ENCODE results near the gene ANKS1B. TPM values are rescaled to one million over a fixed set of nuclear protein-coding genes. Genes with fewer than 3 reads are reported as not detected.

Gene ANKS1B
- polyA plus RNA-seq, 3 donors: not detected

DNA sequence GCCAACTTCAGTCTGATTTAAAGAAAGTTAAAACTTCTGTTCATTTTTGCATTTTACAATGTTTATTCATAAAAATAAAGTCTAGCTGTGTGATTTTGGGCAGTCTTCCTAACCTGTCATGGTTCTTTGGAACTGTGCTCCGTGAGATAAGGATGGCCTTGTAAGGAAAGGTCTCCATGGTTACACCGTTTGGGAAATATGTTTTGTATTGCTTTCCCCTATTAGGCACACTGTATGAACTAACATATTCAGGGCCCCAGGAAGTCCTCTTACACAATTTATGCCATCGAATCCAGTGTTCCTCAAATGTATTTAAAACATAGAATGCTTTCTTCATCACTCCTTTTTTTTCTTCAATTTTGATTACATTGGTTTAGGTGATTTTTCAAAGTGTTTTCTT lies 1285.2 kb downstream of the ANKS1B start:
- Histone ChIP-seq H3K4me1 (ENCODE audit: control insufficient read depth in 1 of 2, insufficient read depth in 2 of 2, low read length in 2 of 2) (peaks cover 15 to 23% of the 10 kb centered on the region in 2 donors), H3K36me3 (replicated peaks in 1 of 2; ENCODE audit: control insufficient read depth in 1 of 2, insufficient read depth in 2 of 2, low read length in 2 of 2) (peaks cover 69 to 99% of the 10 kb centered on the region in 2 donors), H3K4me3 (replicated peaks in 1 of 3; ENCODE audit: low read depth in 2 of 3, low read length in 3 of 3) (no peak overlapping the region), H2AFZ (ENCODE audit: insufficient read depth, low read depth, low read length, poor library complexity, severe bottlenecking) (no peak overlapping the region), H3K27ac (ENCODE audit: low read depth in 1 of 2, low read length in 2 of 2) (peak overlapping the region in 1 of 2 donors; percentile 65), H3K9ac (ENCODE audit: insufficient read depth, low read length, poor library complexity, severe bottlenecking) (no peak overlapping the region), H3K4me2 (replicated peaks; ENCODE audit: extremely low read depth, low read length, poor library complexity, severe bottlenecking) (peak overlapping the region; percentile 14), H4K20me1 (ENCODE audit: insufficient read depth, low read length) (peaks cover 100% of the 10 kb centered on the region), H3K27me3 (ENCODE audit: control insufficient read depth in 2 of 2, insufficient read depth in 2 of 2, low read length in 2 of 2) (no peaks in the 10 kb centered on the region), H3K79me2 (ENCODE audit: insufficient read depth, low read length) (peaks cover 71% of the 10 kb centered on the region), H3K9me3 (replicated peaks in 1 of 2; ENCODE audit: control insufficient read depth in 1 of 2, insufficient read depth in 1 of 2, low read length in 2 of 2) (no peaks in the 10 kb centered on the region)
- Mint-ChIP-seq H3K4me1 (peaks cover 21% of the 10 kb centered on the region), H3K9me3 (no peaks in the 10 kb centered on the region), H3K27me3 (ENCODE audit: low read depth in 3 of 3) (no peaks in the 10 kb centered on the region), H3K27ac (peak overlapping the region; percentile 64 to 89 (median 78)), H3K36me3 (peaks cover 70 to 94% of the 10 kb centered on the region in 2 donors), H3K4me3 (peak overlapping the region in 1 of 2 donors; percentile 44)
- intact Hi-C loops (cut with micrococcal nuclease): no loop called here
- peak; percentile 10 to 43 (median 14) for DNase-seq
- TF ChIP-seq, protein P1, sequence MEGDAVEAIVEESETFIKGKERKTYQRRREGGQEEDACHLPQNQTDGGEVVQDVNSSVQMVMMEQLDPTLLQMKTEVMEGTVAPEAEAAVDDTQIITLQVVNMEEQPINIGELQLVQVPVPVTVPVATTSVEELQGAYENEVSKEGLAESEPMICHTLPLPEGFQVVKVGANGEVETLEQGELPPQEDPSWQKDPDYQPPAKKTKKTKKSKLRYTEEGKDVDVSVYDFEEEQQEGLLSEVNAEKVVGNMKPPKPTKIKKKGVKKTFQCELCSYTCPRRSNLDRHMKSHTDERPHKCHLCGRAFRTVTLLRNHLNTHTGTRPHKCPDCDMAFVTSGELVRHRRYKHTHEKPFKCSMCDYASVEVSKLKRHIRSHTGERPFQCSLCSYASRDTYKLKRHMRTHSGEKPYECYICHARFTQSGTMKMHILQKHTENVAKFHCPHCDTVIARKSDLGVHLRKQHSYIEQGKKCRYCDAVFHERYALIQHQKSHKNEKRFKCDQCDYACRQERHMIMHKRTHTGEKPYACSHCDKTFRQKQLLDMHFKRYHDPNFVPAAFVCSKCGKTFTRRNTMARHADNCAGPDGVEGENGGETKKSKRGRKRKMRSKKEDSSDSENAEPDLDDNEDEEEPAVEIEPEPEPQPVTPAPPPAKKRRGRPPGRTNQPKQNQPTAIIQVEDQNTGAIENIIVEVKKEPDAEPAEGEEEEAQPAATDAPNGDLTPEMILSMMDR (IDR thresholded peaks at IDR 0.05): no peak
- no CpG with 5 or more reads among the region's 3 CpGs for WGBS (ENCODE audit: insufficient coverage)

DNA sequence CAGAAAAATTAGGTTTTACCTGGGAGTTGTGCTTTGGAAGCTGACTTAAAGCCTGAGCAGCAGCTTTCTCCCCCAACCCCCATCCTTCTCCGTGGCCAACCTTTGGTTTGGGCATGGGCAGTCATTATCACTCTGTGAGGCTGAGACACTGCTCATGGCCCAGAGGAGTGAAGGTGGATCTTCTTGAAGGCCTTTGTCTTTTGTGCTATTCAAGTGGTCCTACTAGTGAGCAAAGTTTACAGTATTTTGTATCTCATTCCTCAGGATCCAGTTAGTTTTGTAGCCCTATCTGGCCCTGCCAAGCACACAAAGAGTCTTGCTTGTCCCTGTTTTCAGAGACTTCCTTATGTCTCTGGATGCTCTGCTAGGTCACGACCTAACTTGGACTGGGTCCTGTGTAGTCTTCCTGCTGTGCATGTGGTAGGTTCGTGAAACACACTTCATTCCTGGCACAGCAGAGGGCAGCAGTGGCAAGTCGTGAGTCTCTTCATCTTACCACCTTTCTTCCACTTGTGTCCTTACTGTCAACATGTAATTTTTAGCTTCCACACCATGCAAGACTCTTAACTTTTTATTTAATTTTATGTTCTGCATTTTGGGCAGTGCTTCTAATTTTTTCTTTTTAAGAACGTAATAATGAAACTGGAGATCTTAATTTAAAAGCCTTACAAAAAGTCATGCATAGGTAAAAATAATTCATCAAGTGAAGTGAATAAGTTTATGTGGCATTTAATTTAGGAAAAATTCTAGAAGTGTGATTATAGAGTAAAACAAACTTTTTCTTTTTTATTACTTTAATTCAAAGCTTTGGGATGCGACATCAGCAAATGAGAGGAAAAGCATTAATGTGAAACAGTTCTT lies 1285.9 kb downstream of the ANKS1B start:
- H3K27ac Mint-ChIP-seq: peak overlapping the region; percentile 64 to 89 (median 78)
- Histone ChIP-seq H3K27me3 (ENCODE audit: control insufficient read depth in 2 of 2, insufficient read depth in 2 of 2, low read length in 2 of 2) (no peaks in the 10 kb centered on the region), H3K79me2 (ENCODE audit: insufficient read depth, low read length) (peaks cover 78% of the 10 kb centered on the region), H3K27ac (ENCODE audit: low read depth in 1 of 2, low read length in 2 of 2) (peak overlapping the region; percentile 48 to 65), H3K9ac (ENCODE audit: insufficient read depth, low read length, poor library complexity, severe bottlenecking) (peak overlapping the region; percentile 4), H3K4me1 (ENCODE audit: control insufficient read depth in 1 of 2, insufficient read depth in 2 of 2, low read length in 2 of 2) (peaks cover 15 to 23% of the 10 kb centered on the region in 2 donors), H3K4me2 (replicated peaks; ENCODE audit: extremely low read depth, low read length, poor library complexity, severe bottlenecking) (no peak overlapping the region), H2AFZ (ENCODE audit: insufficient read depth, low read depth, low read length, poor library complexity, severe bottlenecking) (no peak overlapping the region), H4K20me1 (ENCODE audit: insufficient read depth, low read length) (peaks cover 100% of the 10 kb centered on the region), H3K36me3 (replicated peaks in 1 of 2; ENCODE audit: control insufficient read depth in 1 of 2, insufficient read depth in 2 of 2, low read length in 2 of 2) (peaks cover 65 to 99% of the 10 kb centered on the region in 2 donors), H3K4me3 (replicated peaks in 1 of 3; ENCODE audit: low read depth in 2 of 3, low read length in 3 of 3) (no peak overlapping the region), H3K9me3 (replicated peaks in 1 of 2; ENCODE audit: control insufficient read depth in 1 of 2, insufficient read depth in 1 of 2, low read length in 2 of 2) (no peaks in the 10 kb centered on the region)
- DNase-seq: peak in 2 of 3 donors; percentile 21 to 33
- no peaks in the 10 kb centered on the region for H3K27me3 Mint-ChIP-seq (ENCODE audit: low read depth in 3 of 3)
- H3K36me3 Mint-ChIP-seq: peaks cover 68 to 94% of the 10 kb centered on the region in 2 donors
- intact Hi-C loops (cut with micrococcal nuclease): no loop called here
- WGBS (ENCODE audit: insufficient coverage): 29% methylated on average over 4 of the region's 6 CpGs
- H3K4me3 Mint-ChIP-seq: peak overlapping the region in 1 of 2 donors; percentile 44
- TF ChIP-seq, protein P1 (IDR thresholded peaks at IDR 0.05): peak; percentile 66
- H3K4me1 Mint-ChIP-seq: peaks cover 23% of the 10 kb centered on the region
- no peaks in the 10 kb centered on the region for H3K9me3 Mint-ChIP-seq

Data from CD14-positive monocyte (primary cell).